NB4 (cell line): ENCODE measurements around the gene SCRN1.

Experiments used
- DNase-seq: peaks from one replicate; pipeline ENCODE4 v3.0.0; 2010; ENCODE audit warnings: low read depth
- H3K4me3 ChIP-seq: one replicate; pipeline ENCODE4 v1.5.1; 2011; ENCODE audit warnings: mild to moderate bottlenecking, low read depth, low read length, moderate library complexity
- MYC ChIP-seq: IDR thresholded peaks from 2 replicates; pipeline ENCODE4 v1.6.1; 2011; ENCODE audit warnings: low read depth, low read length
- POLR2A ChIP-seq: IDR thresholded peaks from 2 replicates; pipeline ENCODE4 v1.6.1; 2011; ENCODE audit warnings: mild to moderate bottlenecking; ENCODE audit not compliant: insufficient read length; ENCODE audit errors: extremely low read depth
- TF ChIP-seq, protein P1 (sequence below): IDR thresholded peaks from 2 replicates; pipeline ENCODE4 v1.6.1; 2011; ENCODE audit warnings: low read depth, low read length
- TF ChIP-seq, protein P2 (sequence below): IDR thresholded peaks from one replicate; pipeline ENCODE4 v1.5.1; 2012; ENCODE audit warnings: low read depth, low read length

The SCRN1 gene

DNA sequence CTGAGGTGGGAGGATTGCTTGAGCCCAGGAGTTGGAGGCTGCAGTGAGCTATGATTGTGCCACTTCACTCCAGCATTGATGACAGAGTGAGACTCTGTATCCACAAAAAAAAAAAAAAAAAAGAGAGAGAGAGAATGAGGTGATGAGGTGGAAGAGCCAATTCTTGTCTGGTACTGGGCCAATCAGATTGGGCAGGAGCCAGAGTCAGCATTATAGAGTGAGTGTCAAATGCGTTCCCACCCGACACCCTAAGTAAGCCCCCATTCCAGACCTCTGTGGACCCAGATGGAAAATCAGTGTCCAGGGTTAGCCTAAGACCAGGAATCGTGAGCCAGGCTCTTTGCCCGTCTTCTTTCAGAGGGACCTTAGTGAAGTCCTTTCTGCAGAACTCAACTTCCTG, 99.3 kb downstream of the SCRN1 start:
- no peak for DNase-seq
- no peak overlapping the region for H3K4me3 ChIP-seq
- no peak for TF ChIP-seq MYC
- TF ChIP-seq, protein P1, sequence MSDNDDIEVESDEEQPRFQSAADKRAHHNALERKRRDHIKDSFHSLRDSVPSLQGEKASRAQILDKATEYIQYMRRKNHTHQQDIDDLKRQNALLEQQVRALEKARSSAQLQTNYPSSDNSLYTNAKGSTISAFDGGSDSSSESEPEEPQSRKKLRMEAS, result no peak
- TF ChIP-seq, protein P2, sequence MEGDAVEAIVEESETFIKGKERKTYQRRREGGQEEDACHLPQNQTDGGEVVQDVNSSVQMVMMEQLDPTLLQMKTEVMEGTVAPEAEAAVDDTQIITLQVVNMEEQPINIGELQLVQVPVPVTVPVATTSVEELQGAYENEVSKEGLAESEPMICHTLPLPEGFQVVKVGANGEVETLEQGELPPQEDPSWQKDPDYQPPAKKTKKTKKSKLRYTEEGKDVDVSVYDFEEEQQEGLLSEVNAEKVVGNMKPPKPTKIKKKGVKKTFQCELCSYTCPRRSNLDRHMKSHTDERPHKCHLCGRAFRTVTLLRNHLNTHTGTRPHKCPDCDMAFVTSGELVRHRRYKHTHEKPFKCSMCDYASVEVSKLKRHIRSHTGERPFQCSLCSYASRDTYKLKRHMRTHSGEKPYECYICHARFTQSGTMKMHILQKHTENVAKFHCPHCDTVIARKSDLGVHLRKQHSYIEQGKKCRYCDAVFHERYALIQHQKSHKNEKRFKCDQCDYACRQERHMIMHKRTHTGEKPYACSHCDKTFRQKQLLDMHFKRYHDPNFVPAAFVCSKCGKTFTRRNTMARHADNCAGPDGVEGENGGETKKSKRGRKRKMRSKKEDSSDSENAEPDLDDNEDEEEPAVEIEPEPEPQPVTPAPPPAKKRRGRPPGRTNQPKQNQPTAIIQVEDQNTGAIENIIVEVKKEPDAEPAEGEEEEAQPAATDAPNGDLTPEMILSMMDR, result no peak
- no peak for TF ChIP-seq POLR2A

DNA sequence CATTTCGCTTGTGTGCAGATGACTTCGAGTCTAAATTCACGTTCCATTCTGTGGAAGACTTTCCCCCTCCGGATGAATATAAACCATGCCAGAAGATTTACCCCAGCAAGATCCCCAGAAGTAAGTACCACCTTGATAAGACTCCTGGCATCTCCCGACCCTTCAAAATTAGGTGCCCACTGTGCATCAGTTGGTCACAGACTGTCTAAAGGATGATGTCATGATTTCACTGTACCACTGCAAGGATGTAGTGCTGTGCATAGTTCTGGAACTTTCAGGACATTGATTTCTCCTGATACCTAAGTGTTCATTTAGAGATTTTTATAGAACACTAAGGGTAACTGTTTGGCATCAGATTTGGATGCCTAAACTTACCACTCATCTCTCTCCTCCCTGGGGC, 100.3 kb downstream of the SCRN1 start:
- TF ChIP-seq POLR2A (no peak), MYC (no peak)
- TF ChIP-seq, protein P2, result no peak
- TF ChIP-seq, protein P1, result no peak
- H3K4me3 ChIP-seq, result no peak overlapping the region
- no peak for DNase-seq

- no peak for DNase-seq
- no peak overlapping the region for H3K4me3 ChIP-seq
- TF ChIP-seq, protein P1, result no peak
- TF ChIP-seq POLR2A, result no peak
- TF ChIP-seq, protein P2, result no peak
Measured at GRCh38 chr7:29888006-29888405, 101.6 kb downstream of the SCRN1 start.

- DNase-seq, result no peak
- TF ChIP-seq MYC (no peak), POLR2A (no peak)
- TF ChIP-seq, protein P2, result no peak
- TF ChIP-seq, protein P1, result no peak
- no peak overlapping the region for H3K4me3 ChIP-seq
Measured at GRCh38 chr7:29886827-29887226, 102.8 kb downstream of the SCRN1 start.

DNA sequence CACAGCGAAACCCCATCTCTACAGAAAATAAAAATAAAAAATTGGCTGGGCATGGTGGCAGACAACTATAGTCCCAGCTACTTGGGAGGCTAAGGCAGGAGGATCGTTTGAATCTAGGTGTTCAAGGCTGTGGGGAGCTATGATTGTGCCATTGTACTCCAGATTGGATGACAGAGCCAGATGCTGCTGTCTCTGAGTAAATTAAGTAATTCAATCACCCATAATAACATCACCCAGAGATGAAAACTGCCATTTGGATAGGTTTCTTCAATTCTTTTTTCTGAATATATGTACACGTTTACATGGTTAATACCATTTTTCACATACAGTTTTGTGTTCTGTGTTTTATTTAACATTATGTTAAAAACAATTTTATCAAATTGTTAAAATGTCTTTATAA, 104.0 kb downstream of the SCRN1 start:
- no peak for DNase-seq
- H3K4me3 ChIP-seq, result no peak overlapping the region
- TF ChIP-seq, protein P2, result no peak
- no peak for TF ChIP-seq POLR2A
- TF ChIP-seq, protein P1, result no peak
- no peak for TF ChIP-seq MYC
